HG03097 (cell line): ENCODE data around the gene HIF1AN.

Source experiments
- ATAC-seq: cut with Tn5 transposase; IDR thresholded peaks from one replicate; pipeline ENCODE4 v1.9.1; 2021; ENCODE audit not compliant: unreplicated experiment, low FRiP score

The HIF1AN gene

DNA sequence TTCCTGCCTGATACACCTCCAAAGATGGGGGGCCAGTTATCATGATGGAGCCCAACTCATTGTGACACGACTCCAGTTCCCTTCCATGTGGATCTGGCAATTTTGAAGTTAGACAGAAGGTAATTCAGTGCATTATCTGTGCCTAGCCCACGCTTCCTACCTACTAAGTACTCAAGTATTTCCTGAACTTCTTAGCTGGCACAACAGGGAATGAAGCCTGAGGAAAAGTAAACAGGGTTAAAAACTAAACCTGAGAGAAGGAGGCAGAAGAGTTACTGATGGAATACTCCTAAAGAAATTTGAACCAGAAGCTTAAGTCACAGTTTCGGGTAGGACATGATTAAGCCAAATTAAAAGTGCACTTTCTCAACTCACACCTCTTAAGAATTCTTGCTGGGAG lies 14.9 kb upstream of the HIF1AN start:
- ATAC-seq = no peak

DNA sequence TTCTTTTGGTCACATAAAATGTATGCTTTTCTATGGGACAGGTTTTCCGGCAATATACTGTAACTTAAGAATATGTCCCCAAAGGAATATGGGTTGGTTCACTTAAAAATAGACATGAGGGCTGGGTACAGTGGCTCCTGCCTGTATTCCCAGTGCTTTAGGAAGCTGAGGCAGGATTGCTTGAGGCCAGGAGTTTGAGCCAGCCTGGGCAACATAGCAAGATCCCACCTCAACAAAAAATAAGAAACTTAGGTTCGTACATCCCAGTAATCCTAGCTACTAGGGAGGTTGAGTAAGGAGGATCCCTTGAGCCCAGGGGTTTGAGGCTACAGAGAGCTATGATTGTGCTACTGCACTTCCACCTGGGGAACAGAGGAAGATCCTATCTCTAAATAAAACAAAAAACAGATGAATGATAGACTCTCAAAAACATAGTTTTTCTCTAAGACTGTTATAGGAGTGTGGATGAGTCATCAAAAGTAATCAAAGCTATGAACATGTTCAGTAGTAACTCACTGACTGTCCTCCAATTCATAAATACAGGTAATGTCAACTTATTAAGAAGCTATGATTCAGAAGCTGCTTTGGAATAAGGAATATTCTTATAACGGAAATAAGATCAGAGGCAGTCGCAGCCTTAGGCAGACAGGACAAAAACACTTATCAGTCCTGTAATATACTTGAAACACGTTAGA lies 13.5 kb upstream of the HIF1AN start:
- no peak for ATAC-seq

DNA sequence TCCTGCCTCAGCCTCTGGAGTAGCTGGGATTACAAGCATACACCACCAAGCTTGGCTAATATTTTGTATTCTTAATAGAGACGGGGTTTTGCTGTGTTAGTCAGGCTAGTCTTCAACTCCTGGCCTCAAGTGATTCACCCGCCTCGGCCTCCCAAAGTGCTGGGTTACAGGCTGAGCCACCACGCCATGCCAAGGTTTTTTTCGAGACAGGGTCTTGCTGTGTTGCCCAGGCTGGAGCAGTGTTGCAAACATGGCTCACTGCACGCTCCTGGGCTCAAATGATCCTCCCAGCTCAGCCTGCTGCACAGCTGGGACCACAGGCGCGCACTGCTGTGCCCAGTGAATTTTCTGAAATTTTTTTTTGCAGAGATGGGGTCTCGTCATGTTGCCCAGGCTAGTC lies 12.8 kb upstream of the HIF1AN start:
- ATAC-seq = no peak

DNA sequence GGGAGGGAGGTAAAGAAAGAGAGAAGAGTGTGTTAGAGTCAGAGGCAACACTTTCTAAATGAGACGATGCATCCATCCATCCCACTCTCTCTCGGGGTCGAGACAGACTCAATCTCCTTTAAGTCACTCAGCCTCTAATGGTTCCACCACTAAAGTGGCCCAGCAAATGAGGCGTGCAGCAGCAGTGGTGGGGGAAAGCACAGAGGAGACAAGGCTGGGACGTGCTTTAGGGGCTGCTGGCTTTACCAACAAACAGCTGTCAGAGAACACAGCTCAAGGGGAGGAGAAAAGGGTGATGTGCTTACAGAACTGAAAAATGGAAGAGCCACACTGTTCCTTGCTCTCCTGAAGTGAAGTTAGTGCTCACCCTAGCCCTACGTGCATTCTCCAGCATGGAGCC lies 11.5 kb upstream of the HIF1AN start:
- ATAC-seq = no peak

DNA sequence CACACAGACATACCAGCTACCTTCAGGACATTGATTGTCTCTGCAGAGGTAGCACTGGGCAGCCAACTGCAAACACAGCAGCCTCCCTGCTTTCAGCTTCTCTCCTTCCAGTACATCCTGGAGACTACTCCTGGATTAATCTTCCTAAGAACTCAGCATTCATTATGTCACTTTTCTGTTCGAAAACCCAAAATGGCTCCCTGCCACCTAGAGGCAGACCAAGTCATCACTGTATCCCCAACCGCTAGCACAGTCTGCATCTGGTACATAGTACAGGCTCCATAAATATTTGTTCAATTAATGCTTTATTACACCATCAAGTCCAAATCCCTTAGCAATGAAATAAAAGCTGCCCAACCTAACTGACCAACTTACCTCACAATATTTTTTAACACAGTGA lies 11.1 kb upstream of the HIF1AN start:
- no peak for ATAC-seq

DNA sequence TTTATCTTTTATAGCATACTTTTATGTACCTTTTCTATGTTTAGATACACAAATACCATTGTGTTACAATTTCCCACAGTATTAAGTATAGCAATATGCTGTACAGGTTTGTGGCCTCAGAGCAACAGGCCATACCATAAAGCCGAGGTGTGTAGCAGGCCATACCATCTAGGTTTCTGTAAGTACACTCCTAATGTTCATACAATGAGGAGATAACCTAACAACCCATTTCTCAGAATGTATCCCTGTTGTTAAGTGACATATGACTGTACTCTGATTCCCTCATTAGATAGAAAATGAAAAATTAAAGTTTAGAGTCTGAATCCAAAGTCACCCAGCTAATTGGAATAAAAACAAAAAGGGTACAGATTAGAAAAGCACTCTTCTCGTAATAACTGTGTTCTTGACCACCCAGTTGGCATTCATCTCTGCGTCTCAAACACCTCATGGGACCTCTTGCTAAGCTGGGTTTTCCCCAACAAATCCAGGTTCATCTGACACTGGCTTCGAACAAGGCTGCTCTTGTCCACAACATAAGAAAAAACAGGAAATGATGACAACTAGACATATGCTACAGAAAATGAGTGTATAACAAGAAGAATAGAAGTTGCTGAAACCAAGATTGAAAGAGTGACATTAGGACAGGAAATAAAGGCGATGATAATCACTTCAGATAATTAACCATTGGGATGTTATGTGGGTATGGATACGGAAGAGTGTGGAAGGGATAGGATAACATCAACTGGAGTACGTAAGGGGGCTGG lies 7.4 kb upstream of the HIF1AN start:
- ATAC-seq = no peak

DNA sequence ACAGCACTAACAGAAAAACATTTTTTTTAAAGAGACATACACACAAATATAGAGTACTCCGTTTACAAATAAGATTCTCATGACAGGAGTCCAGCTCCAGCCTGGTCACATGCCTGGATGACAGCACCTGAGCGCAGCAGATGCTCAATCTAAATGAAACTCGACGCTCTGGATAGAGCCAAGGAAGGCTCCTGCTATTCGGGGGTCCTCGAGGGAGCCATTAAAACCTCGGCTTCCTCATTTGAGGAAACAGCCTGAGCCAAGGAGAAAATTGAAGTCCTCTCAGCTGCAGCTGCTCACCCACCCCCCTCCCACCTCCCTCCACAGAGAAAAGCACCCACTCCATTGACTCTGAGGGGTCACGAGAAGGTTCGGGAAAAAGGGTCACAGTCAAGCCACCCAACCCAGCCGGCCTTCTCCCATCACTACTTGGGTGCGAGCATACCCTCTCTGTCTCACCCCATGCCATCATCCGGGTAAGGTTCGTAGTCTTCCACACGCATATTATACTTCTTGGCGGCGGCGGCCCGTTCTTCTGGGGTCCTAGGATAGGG lies 6.7 kb upstream of the HIF1AN start:
- no peak for ATAC-seq

DNA sequence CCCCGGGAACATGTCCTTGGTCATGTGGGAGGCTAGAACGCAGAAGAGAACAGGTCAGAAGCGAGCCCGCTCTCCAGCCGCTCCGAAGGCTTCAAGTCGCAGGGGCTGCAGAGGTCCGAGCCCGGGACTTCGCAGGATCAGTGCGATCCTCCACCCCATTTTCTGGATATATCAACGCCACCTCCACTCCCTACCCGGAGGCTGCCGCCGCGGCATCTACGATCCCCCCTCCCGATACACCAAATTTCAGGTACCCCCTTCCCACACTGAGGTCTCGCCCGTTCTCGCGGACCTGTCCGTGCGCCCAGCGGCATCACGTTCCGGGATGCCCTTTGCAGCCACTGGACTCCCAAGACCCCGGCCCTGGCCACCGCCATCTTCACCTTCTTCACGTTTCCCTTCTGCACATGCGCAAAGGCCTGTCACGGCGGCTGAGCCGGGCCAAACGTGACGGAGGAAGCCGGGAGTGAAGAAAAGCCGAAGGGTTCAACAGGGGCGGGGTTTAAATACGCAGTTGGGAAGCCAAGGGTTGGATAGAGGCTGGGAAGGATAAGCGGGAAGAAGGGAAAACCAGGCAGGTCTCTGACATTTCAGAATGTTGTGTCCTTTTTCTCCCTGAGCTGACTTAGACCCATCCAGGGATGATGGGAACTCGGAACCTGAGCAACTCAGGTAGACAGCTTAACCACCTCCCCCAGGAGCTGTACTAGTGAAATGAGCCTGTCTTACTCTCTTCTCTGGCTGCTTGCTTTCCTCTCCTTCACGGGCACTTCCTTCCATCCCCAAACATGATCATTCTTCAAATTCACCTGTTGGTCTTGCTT lies 6.1 kb upstream of the HIF1AN start, which contains the start of gene NDUFB8:
TSS of gene NDUFB8 (minus strand) at position 397 of the 824 bp plus-strand sequence. CDS start at position 377, 20 bp downstream.
- ATAC-seq = no peak

DNA sequence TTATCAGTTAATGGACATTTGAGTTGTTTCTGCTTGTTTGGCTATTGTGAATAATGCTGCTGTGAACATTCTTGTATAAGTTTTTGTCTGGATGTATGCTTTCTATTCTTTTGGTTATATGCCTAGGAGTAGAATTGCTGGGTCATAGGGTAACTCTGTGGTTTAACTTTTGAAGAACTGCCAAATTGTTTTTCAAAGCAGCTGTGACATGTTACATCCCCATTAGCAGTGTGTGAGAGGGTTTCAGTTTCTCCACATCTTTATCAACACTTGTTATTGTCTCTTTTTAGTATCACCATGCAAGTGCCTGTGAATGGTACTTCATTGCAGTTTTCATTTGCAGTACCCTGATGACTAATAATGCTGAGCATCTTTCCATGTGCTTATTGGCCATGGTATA lies 4.0 kb upstream of the HIF1AN start:
- no peak for ATAC-seq

DNA sequence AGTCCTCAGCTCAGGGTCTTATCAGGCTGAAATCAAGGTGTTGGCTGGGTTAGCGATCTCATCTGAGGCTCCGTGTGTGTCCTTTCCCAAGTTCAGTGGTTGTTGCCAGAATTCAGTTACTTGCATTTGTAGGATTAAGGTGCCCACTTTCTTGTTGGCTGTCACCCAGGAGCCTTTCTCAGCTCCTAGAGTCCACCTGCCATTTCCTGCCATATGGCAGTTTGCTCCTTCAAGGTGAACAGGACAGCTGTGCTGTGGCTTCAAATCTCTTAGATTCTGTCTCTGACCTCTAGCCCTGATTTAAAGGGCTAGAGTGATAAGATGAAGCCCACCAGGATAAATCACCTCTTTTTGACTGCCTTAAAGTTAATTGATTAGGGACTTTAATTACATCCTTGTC lies 1.0 kb upstream of the HIF1AN start:
- ATAC-seq = no peak

DNA sequence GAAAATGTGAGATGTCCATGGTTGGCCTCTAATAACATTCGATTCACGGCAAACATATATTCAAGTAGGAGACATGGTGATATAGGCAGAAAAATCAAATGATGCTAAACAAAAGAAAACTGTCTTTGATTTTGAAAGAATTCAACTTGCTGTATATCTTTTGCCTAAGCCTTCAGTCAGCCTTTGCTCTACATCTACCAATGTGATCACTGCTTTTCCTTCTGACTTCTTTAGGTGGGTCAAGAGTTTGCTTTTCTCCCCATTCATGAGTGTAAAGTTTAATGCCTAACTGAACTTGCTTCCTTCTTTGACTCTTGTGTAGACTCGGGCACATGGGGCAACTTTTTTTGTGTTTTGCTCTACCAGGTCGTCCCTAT lies 417 bp upstream of the HIF1AN start:
- ATAC-seq = peak; percentile 17

DNA sequence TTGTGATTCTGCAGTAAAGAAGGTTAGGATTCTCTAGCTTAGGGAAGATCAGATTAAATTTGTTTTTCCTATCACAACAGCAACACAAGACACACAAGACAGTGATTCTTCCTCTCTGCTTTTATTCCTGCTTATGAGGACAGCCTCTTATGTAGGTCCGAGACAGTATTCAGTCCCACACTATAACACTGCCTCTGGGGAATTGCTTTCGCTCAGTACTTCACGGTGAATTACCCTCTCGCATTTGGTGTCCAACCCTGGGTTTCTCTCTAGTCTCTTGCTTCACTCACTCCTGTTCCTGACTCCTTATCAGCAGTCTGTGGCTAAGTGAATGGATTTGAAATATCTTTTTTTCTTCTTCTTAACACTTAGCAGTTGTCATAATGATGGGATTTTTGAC lies 1.7 kb downstream of the HIF1AN start:
- no peak for ATAC-seq

DNA sequence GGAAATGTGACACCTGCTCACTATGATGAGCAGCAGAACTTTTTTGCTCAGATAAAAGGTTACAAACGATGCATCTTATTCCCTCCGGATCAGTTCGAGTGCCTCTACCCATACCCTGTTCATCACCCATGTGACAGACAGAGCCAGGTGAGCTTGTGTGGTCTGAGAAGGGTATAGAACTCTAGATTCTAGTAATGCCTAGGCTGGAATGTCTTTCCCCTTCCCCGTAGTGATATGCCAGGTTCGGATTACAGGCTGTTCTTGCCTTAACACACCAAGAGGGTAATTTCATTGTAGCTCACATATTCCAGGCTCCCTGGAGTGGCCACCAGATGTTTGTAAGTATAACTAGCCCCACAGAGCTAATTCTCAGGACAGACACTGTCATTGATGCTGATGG lies 9.2 kb downstream of the HIF1AN start:
- no peak for ATAC-seq

DNA sequence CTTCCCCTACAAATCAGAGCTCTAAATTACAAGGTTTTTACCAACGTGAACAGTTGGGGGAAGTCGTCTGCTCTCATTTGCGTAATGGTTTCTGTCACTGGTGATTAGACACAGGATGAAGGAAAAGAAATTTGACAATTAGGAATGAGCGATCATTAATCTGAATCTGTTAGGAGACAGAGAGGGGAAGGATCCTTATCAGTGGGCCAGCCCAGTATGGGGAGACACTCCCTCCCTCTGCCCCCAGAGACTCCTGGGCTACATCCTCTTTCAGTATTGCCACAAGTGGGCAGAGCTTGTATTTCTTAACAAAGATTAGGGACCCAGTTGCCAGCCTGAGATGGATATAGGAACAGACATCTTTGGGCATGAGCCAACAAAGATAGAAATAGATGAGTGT lies 15.5 kb downstream of the HIF1AN start:
- ATAC-seq = no peak

DNA sequence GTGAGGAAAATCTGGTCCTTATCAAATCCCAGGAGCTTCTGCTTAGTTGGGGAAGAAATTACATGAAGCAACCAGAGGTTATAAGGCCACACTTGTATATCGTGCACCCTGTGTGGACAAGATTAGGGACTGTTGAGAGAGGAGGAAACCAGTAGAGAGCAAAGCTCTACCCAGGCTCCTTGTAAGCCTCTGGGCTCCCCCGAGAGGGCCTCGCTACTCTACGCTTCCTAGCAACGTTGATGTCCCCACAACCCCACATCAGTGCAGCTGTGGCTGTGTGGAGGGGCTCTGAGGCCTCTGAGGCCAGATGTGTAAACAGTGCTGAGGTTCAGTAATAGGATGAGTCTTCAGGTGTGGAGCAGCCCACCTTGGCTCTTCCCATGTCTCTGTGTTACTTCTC lies 16.0 kb downstream of the HIF1AN start:
- ATAC-seq = no peak

DNA sequence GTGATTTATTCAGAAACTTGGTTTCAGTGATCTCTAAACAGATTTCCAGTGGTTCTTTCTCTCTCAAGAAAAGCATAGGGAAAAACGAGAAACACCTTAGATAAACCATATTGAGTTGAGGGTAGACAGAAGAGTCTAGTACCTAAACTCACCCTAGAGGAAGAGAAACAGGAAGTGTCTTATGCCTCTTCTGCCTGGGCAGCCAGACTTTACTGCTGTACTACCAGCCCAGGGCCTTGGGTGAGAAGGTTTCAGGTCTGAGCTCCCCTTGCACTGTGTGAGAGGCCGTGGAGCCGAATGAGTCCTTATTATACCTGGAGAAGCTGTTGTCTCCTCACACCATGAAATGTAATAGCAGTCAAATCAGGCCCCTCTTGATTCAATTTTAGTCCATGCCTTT lies 18.2 kb downstream of the HIF1AN start:
- ATAC-seq = no peak

DNA sequence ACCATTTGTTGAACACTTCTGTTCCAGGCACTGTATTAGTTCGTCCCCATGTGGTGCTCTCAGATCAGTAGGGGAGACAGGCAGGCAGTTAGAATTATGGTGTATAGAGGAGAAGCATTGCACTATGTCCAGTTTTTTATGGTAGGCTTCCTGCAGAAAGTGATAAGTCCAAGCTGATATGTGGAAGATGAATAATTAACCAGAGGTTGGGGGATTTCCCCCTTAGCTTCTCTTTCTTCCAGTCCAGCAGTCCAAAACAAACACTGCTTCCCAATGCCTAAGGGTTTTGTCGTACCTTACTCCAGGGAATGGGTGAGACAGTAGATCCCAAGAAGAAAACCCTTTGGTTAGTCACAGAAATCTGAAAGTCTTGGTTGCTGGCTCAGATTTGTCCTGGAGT lies 19.2 kb downstream of the HIF1AN start:
- ATAC-seq = no peak

DNA sequence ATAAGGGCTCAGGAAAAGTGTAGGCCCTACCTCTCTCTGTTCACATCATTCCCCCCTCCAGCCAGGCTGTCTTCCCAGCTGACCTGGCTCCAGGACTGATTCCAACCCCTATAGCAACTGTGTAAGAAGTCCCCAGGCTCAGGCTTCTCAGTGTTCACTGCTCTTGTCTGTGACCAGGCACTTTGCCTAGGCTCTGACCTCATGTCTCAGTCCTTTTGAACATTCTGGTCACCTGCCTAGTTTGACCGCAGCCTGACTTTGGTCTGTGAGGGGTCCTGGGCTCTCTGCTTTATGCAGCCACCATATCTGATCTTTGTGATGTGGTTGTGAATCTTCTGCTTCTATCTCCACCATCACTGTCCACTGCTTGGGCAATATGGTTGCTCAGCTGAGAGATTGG lies 24.5 kb downstream of the HIF1AN start:
- ATAC-seq = no peak

DNA sequence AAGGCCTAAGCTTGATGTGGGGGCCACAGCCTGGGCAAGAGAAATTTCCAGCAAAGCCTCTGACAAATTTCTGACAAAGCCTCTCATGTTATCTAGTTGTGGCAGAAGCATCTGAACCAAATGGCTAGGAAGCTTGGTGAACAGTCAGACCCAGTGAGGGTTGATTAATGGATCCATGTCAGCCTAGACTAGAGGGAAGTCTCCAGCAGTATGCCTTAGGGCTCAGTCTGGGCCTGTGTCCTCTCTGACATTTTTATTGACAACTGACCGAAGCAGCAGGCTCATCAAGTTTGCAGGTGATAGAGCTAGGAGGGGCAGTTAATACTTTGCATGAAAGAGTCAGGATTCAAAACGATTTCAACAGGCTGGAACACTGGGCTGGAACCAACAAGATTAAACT lies 25.3 kb downstream of the HIF1AN start:
- no peak for ATAC-seq

DNA sequence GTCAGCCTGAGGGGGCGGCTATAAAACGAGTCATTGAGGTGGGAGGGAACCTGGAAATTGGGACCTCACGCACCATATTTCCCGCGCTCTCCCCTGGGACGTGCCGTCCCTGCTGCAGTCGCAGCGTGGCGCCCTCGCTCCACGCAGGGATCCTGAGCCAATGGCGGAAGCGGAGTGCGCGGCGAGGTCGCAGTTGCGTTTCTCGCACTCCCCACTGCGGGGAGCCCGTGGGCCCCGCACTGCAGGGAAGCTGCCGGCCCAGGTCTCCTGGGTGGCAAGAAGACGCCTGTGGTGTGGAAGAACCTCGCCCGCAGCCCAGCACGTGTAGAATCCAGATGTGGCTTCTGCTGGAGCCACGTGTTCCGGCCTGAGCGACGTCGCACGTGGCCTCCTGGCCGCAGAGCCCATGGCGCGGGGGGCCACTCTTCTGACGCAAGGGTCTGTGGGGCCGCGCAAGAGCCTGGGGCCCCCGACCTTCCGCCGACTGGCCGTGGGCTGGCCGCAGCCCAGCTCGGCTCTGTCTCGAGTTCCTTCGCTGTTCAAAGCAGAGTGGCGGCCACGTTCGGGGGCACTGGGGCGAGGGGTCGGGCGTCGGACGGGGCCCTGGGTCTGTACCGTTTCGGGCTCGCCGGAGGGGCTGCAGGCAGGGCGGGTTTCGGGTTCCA lies 26.4 kb downstream of the HIF1AN start:
- ATAC-seq = no peak
